H1 (cell line): ENCODE data around the gene FHIT. TPM values are rescaled to one million over a fixed set of nuclear protein-coding genes. Genes with fewer than 3 reads are reported as not detected.

ENCODE experiments used
- EP300 ChIP-seq, 2 experiments: IDR thresholded peaks; 1 replicate in 1 of 2; 2 replicates in 1 of 2; pipeline ENCODE4 v1.6.1; 2011 to 2012; ENCODE audit warnings: low read depth in 2 of 2, low read length in 2 of 2, mild to moderate bottlenecking in 2 of 2, borderline replicate concordance in 1 of 2, inconsistent platforms in 1 of 2, moderate library complexity in 1 of 2
- GABPA ChIP-seq: IDR thresholded peaks from 2 replicates; pipeline ENCODE4 v1.6.1; 2011; ENCODE audit warnings: mild to moderate bottlenecking, low read length, moderate library complexity, borderline replicate concordance; ENCODE audit not compliant: insufficient read depth
- JUN ChIP-seq: IDR thresholded peaks from 2 replicates; pipeline ENCODE4 v1.6.1; 2011; ENCODE audit warnings: low read depth, mild to moderate bottlenecking, improper control_type of control experiment, low read length
- NANOG ChIP-seq: IDR thresholded peaks from 2 replicates; pipeline ENCODE4 v1.6.1; 2011; ENCODE audit warnings: low read length, low read depth, mild to moderate bottlenecking, inconsistent platforms; ENCODE audit not compliant: insufficient read depth, poor library complexity, severe bottlenecking
- RNF2 ChIP-seq: fragments of 200-900, 300-1000 bp; sonication (generic); IDR thresholded peaks from 2 replicates; pipeline ENCODE4 v1.7.1; 2016; ENCODE audit warnings: borderline replicate concordance, low read depth, mild to moderate bottlenecking, antibody characterized with exemption, low read length; ENCODE audit not compliant: poor library complexity, severe bottlenecking; ENCODE audit errors: missing control alignments
- SP1 ChIP-seq: IDR thresholded peaks from 2 replicates; pipeline ENCODE4 v1.6.1; 2011; ENCODE audit warnings: low read depth, low read length
- SUZ12 ChIP-seq: fragments of 200-600 bp; sonication (generic); IDR thresholded peaks from 2 replicates; pipeline ENCODE4 v1.6.1; 2012; ENCODE audit warnings: mild to moderate bottlenecking, inconsistent platforms, low read length, moderate library complexity, mixed read lengths
- YY1 ChIP-seq: IDR thresholded peaks from 2 replicates; pipeline ENCODE4 v1.6.1; 2011; ENCODE audit warnings: low read depth, mild to moderate bottlenecking, low read length
- polyA plus RNA-seq, 7 experiments: library from polyadenylated mRNA; depleted of rRNA in 3 of 7; stranded (reverse) in 5 of 7; unstranded in 2 of 7; fragments of >200 nt in 5 of 7; fragments of 200-250 nt in 2 of 7; gene quantifications; 1 replicate in 5 of 7; 2 replicates in 1 of 7; 4 replicates in 1 of 7; pipeline versions ENCODE4 v1.2.1 to v1.2.3, GENCODE V29; 2011 to 2013; ENCODE audit warnings: missing spikeins in 2 of 7, mixed read lengths in 2 of 7
- total RNA-seq: library from RNA; stranded (reverse); fragmentation: NEBNext Ultra II Directional; extraction: Animal tissue kit (Norgen Biotek cat#: 25700); gene quantifications from 2 replicates; pipeline ENCODE4 v1.2.1, GENCODE V29; 2021
- TF ChIP-seq, protein P1 (sequence below): fragments of 300-600 bp; sonication (generic); IDR thresholded peaks from 2 replicates; pipeline ENCODE4 v1.7.1; 2012; ENCODE audit warnings: low read length, moderate library complexity, mild to moderate bottlenecking, inconsistent platforms; ENCODE audit not compliant: insufficient replicate concordance
- TF ChIP-seq, protein P2 (sequence below): IDR thresholded peaks from 2 replicates; pipeline ENCODE4 v1.6.1; 2012; ENCODE audit warnings: inconsistent platforms

The FHIT gene
- total and polyA plus RNA-seq, 2 of the 8 experiments (the other 6 are each of a cell fraction or from before 2014, with no cell fraction given), result 1.2 to 3.2 TPM

DNA sequence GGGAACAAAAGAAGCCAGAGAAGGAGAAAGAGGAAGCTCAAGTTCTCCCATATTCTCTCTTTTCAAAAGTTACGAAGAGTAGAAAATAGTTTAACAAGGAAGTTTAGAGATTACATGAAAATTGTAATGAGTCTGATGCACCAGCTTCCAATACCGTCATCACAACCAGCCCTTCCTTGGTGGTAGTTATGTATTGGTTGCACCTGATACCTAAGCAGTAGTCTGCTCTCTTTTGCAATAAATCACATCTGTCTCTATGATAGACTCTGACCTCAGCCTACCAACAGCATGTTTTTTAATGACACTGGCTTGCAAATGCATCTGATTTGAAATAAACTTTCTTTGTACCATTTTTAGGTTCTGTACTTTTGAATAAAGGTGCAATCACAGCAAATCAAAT, 575.8 kb downstream of the FHIT start (continued):
- TF ChIP-seq, protein P1, sequence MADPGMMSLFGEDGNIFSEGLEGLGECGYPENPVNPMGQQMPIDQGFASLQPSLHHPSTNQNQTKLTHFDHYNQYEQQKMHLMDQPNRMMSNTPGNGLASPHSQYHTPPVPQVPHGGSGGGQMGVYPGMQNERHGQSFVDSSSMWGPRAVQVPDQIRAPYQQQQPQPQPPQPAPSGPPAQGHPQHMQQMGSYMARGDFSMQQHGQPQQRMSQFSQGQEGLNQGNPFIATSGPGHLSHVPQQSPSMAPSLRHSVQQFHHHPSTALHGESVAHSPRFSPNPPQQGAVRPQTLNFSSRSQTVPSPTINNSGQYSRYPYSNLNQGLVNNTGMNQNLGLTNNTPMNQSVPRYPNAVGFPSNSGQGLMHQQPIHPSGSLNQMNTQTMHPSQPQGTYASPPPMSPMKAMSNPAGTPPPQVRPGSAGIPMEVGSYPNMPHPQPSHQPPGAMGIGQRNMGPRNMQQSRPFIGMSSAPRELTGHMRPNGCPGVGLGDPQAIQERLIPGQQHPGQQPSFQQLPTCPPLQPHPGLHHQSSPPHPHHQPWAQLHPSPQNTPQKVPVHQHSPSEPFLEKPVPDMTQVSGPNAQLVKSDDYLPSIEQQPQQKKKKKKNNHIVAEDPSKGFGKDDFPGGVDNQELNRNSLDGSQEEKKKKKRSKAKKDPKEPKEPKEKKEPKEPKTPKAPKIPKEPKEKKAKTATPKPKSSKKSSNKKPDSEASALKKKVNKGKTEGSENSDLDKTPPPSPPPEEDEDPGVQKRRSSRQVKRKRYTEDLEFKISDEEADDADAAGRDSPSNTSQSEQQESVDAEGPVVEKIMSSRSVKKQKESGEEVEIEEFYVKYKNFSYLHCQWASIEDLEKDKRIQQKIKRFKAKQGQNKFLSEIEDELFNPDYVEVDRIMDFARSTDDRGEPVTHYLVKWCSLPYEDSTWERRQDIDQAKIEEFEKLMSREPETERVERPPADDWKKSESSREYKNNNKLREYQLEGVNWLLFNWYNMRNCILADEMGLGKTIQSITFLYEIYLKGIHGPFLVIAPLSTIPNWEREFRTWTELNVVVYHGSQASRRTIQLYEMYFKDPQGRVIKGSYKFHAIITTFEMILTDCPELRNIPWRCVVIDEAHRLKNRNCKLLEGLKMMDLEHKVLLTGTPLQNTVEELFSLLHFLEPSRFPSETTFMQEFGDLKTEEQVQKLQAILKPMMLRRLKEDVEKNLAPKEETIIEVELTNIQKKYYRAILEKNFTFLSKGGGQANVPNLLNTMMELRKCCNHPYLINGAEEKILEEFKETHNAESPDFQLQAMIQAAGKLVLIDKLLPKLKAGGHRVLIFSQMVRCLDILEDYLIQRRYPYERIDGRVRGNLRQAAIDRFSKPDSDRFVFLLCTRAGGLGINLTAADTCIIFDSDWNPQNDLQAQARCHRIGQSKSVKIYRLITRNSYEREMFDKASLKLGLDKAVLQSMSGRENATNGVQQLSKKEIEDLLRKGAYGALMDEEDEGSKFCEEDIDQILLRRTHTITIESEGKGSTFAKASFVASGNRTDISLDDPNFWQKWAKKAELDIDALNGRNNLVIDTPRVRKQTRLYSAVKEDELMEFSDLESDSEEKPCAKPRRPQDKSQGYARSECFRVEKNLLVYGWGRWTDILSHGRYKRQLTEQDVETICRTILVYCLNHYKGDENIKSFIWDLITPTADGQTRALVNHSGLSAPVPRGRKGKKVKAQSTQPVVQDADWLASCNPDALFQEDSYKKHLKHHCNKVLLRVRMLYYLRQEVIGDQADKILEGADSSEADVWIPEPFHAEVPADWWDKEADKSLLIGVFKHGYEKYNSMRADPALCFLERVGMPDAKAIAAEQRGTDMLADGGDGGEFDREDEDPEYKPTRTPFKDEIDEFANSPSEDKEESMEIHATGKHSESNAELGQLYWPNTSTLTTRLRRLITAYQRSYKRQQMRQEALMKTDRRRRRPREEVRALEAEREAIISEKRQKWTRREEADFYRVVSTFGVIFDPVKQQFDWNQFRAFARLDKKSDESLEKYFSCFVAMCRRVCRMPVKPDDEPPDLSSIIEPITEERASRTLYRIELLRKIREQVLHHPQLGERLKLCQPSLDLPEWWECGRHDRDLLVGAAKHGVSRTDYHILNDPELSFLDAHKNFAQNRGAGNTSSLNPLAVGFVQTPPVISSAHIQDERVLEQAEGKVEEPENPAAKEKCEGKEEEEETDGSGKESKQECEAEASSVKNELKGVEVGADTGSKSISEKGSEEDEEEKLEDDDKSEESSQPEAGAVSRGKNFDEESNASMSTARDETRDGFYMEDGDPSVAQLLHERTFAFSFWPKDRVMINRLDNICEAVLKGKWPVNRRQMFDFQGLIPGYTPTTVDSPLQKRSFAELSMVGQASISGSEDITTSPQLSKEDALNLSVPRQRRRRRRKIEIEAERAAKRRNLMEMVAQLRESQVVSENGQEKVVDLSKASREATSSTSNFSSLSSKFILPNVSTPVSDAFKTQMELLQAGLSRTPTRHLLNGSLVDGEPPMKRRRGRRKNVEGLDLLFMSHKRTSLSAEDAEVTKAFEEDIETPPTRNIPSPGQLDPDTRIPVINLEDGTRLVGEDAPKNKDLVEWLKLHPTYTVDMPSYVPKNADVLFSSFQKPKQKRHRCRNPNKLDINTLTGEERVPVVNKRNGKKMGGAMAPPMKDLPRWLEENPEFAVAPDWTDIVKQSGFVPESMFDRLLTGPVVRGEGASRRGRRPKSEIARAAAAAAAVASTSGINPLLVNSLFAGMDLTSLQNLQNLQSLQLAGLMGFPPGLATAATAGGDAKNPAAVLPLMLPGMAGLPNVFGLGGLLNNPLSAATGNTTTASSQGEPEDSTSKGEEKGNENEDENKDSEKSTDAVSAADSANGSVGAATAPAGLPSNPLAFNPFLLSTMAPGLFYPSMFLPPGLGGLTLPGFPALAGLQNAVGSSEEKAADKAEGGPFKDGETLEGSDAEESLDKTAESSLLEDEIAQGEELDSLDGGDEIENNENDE, result no peak
- no peak for TF ChIP-seq NANOG
- no peak for TF ChIP-seq SUZ12
- TF ChIP-seq, protein P2, sequence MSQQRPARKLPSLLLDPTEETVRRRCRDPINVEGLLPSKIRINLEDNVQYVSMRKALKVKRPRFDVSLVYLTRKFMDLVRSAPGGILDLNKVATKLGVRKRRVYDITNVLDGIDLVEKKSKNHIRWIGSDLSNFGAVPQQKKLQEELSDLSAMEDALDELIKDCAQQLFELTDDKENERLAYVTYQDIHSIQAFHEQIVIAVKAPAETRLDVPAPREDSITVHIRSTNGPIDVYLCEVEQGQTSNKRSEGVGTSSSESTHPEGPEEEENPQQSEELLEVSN, result no peak
- TF ChIP-seq YY1, result no peak
- TF ChIP-seq JUN, result no peak
- TF ChIP-seq SP1, result no peak
- TF ChIP-seq EP300 (IDR thresholded peaks at IDR 0.05; ENCODE audit: borderline replicate concordance in 1 of 2, low read depth in 2 of 2, low read length in 2 of 2), result no peak
- no peak for TF ChIP-seq GABPA
- TF ChIP-seq RNF2, result no peak
